Upper lobe of left lung (tissue), 6 donors: ENCODE measurements around the gene NCOR1. TPM values are rescaled to one million over a fixed set of nuclear protein-coding genes. Genes with fewer than 3 reads are reported as not detected.

ENCODE experiments used
- ATAC-seq, 2 donors: fragments of 200-7000 bp; cut with Tn5 transposase; one replicate each; pipeline ENCODE4 v1.9.1; 2022; ENCODE audit warnings: mild to moderate bottlenecking in 2 of 2, moderate library complexity in 2 of 2; ENCODE audit not compliant: low FRiP score in 2 of 2
- DNase-seq, 2 donors: peaks; one replicate each; pipeline ENCODE4 v3.0.0-alpha.2; 2019 to 2020
- H3K27ac ChIP-seq, 4 donors: fragments of 200-600 bp; sonication (generic); one replicate each; pipeline ENCODE4 v1.5.1; 2016 to 2019
- H3K27me3 ChIP-seq, 4 donors: fragments of 200-600 bp; sonication (generic); one replicate each; pipeline ENCODE4 v1.5.1; 2017 to 2019
- H3K36me3 ChIP-seq, 4 donors: fragments of 200-600 bp; sonication (generic); one replicate each; pipeline ENCODE4 v1.5.1; 2016 to 2019
- H3K4me1 ChIP-seq, 4 donors: fragments of 200-600 bp; sonication (generic); one replicate each; pipeline ENCODE4 v1.5.1; 2018 to 2019
- H3K4me3 ChIP-seq, 4 donors: fragments of 200-600 bp; sonication (generic); one replicate each; pipeline ENCODE4 v1.5.1; 2017 to 2019; ENCODE audit warnings: mild to moderate bottlenecking in 2 of 4, moderate library complexity in 1 of 4
- H3K9me3 ChIP-seq, 4 donors: fragments of 200-600 bp; sonication (generic); one replicate each; pipeline ENCODE4 v1.5.1; 2018 to 2019
- CTCF ChIP-seq, 6 experiments: fragments of 450-650 bp in 4 of 6; fragments of 200-600 bp in 2 of 6; sonication (generic) in 2 of 6; IDR thresholded peaks; one replicate each; pipeline ENCODE4 v1.5.1; 2016 to 2019; ENCODE audit warnings: antibody characterized with exemption in 6 of 6
- EP300 ChIP-seq, 4 donors: sonication (generic); formaldehyde crosslinking; IDR thresholded peaks; one replicate each; pipeline ENCODE4 v1.5.1; 2017; ENCODE audit warnings: antibody characterized with exemption in 4 of 4, control low read depth in 2 of 4
- POLR2A ChIP-seq, 4 donors: fragments of 450-650 bp; IDR thresholded peaks; one replicate each; pipeline ENCODE4 v1.5.1; 2016 to 2017; ENCODE audit warnings: antibody characterized with exemption in 4 of 4, mild to moderate bottlenecking in 2 of 4
- POLR2AphosphoS5 ChIP-seq, 2 donors: sonication (generic); formaldehyde crosslinking; IDR thresholded peaks; one replicate each; pipeline ENCODE4 v1.5.1; 2017; ENCODE audit warnings: antibody characterized with exemption in 2 of 2
- WGBS, 2 donors: methylation state at CpG; one replicate each; pipeline ENCODE4 v1.1.5; 2017 to 2018; 5-methylcytosine and 5-hydroxymethylcytosine counted together
- total RNA-seq, 6 donors: library from RNA; depleted of rRNA in 4 of 6; stranded (reverse); fragments of >200 nt in 4 of 6; gene quantifications; one replicate each; pipeline versions ENCODE4 v1.1.0 to v1.2.1, GENCODE V29; 2016 to 2021
- donor health status: DM: no; HTN: no; CAD: no; lungs with moderate emphysema.
- donor health status: DM: no; HTN: yes; CAD: no; lungs with severe emphysema.

NCOR1 gene
- total RNA-seq, 6 donors from 2014 or later = 111 to 301 (median 147) TPM

GRCh38 chr17:16250635-16251034 lies 35.3 kb upstream of the NCOR1 start:
- no peak for ATAC-seq
- no peak overlapping the region for H3K4me3 ChIP-seq
- no peaks in the 10 kb centered on the region for H3K36me3 ChIP-seq
- WGBS, 2 donors = 77 to 96% methylated on average over 1 of the region's 1 CpG
- TF ChIP-seq POLR2A (IDR thresholded peaks at IDR 0.05) (no peak), POLR2AphosphoS5 (IDR thresholded peaks at IDR 0.05) (no peak), EP300 (IDR thresholded peaks at IDR 0.05) (no peak), CTCF (IDR thresholded peaks at IDR 0.05) (no peak)
- no peak for DNase-seq
- no peaks in the 10 kb centered on the region for H3K27me3 ChIP-seq
- H3K9me3 ChIP-seq = no peaks in the 10 kb centered on the region
- H3K4me1 ChIP-seq = peaks cover 8 to 11% (median 9%) of the 10 kb centered on the region in 4 donors
- H3K27ac ChIP-seq = no peak overlapping the region

- H3K4me1 ChIP-seq = no peaks in the 10 kb centered on the region
- no peak overlapping the region for H3K27ac ChIP-seq
- TF ChIP-seq POLR2AphosphoS5 (IDR thresholded peaks at IDR 0.05) (no peak), CTCF (IDR thresholded peaks at IDR 0.05) (no peak), POLR2A (IDR thresholded peaks at IDR 0.05) (no peak), EP300 (IDR thresholded peaks at IDR 0.05) (no peak)
- DNase-seq (no peak), ATAC-seq (no peak)
- H3K27me3 ChIP-seq = no peaks in the 10 kb centered on the region
- no peaks in the 10 kb centered on the region for H3K9me3 ChIP-seq
- no peaks in the 10 kb centered on the region for H3K36me3 ChIP-seq
- no peak overlapping the region for H3K4me3 ChIP-seq
- 84 to 100% methylated on average over 7 of the region's 7 CpGs for WGBS, 2 donors
Observed at GRCh38 chr17:16247586-16247984, 32.3 kb upstream of the NCOR1 start.

- DNase-seq = no peak
- no peaks in the 10 kb centered on the region for H3K36me3 ChIP-seq
- H3K27ac ChIP-seq = no peak overlapping the region
- TF ChIP-seq CTCF (IDR thresholded peaks at IDR 0.05) = no peak
- TF ChIP-seq POLR2A (IDR thresholded peaks at IDR 0.05) = no peak
- no peak for TF ChIP-seq EP300 (IDR thresholded peaks at IDR 0.05)
- no peak for TF ChIP-seq POLR2AphosphoS5 (IDR thresholded peaks at IDR 0.05)
- H3K4me1 ChIP-seq = no peaks in the 10 kb centered on the region
- H3K9me3 ChIP-seq = no peaks in the 10 kb centered on the region
- WGBS, 2 donors = 78 to 88% methylated on average over 9 of the region's 9 CpGs
- no peaks in the 10 kb centered on the region for H3K27me3 ChIP-seq
- no peak for ATAC-seq
- no peak overlapping the region for H3K4me3 ChIP-seq
Observed at GRCh38 chr17:16243801-16244567, 28.6 kb upstream of the NCOR1 start.

GRCh38 chr17:16243385-16243784 lies 28.1 kb upstream of the NCOR1 start:
- TF ChIP-seq POLR2A (IDR thresholded peaks at IDR 0.05) (no peak), POLR2AphosphoS5 (IDR thresholded peaks at IDR 0.05) (no peak), EP300 (IDR thresholded peaks at IDR 0.05) (no peak), CTCF (IDR thresholded peaks at IDR 0.05) (no peak)
- no peaks in the 10 kb centered on the region for H3K27me3 ChIP-seq
- no peak overlapping the region for H3K4me3 ChIP-seq
- 77 to 79% methylated on average over 5 of the region's 5 CpGs for WGBS, 2 donors
- ATAC-seq = no peak
- no peaks in the 10 kb centered on the region for H3K36me3 ChIP-seq
- H3K4me1 ChIP-seq = no peaks in the 10 kb centered on the region
- DNase-seq = no peak
- no peaks in the 10 kb centered on the region for H3K9me3 ChIP-seq
- no peak overlapping the region for H3K27ac ChIP-seq

- Histone ChIP-seq H3K4me1 (no peaks in the 10 kb centered on the region), H3K36me3 (peaks cover 0 to under 1% (median 0%) of the 10 kb centered on the region in 4 donors)
Observed at GRCh38 chr17:16241906-16242399, 26.6 kb upstream of the NCOR1 start.

More at GRCh38 chr17:16241906-16242399, 26.6 kb upstream of the NCOR1 start:
- Histone ChIP-seq H3K9me3 (no peaks in the 10 kb centered on the region), H3K4me3 (no peak overlapping the region), H3K27ac (no peak overlapping the region), H3K27me3 (no peaks in the 10 kb centered on the region)
- TF ChIP-seq POLR2AphosphoS5 (IDR thresholded peaks at IDR 0.05) = no peak
- no peak for TF ChIP-seq EP300 (IDR thresholded peaks at IDR 0.05)
- TF ChIP-seq CTCF (IDR thresholded peaks at IDR 0.05) = no peak
- no peak for TF ChIP-seq POLR2A (IDR thresholded peaks at IDR 0.05)
- DNase-seq (no peak), ATAC-seq (no peak)
